Measurements from ENCODE around the gene NFKBIB.

DNA sequence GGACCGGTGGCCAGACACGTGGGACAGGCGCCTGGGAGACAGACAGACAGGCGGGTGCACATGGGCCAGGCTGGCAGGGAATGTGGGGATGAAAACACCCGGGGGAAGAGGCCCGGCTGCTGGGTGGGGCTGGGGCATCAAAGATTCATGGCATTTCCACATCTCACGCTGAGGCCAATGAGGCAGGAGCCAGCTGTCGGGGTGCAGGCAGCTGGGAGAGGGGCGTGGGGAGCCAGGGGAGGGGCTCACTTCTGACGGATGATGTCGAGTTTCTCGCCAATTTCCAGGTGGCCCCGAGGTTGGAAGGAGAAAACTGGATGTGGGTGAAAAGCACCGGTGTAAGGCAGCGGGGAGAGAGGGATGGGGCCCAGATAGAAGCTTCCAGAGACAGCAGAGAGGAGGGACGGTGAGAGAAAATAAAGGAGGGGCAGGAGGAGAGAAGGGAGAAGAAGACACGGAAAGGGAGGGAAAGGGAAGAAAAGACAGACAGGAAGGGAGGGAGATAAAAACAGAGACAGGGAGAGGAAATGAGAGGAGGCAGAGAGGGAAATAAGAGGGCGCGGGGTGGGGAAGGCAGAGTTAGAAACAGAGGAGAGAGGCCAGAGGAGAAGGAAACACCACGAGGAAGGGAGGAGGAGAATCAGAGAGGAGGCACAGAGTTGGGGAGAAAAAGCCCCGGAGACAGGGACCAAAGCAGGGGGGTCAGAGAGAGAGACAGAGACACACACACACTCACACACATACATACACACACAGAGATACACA lies 20.2 kb downstream of the NFKBIB start:
- TF ChIP-seq, protein P1, sequence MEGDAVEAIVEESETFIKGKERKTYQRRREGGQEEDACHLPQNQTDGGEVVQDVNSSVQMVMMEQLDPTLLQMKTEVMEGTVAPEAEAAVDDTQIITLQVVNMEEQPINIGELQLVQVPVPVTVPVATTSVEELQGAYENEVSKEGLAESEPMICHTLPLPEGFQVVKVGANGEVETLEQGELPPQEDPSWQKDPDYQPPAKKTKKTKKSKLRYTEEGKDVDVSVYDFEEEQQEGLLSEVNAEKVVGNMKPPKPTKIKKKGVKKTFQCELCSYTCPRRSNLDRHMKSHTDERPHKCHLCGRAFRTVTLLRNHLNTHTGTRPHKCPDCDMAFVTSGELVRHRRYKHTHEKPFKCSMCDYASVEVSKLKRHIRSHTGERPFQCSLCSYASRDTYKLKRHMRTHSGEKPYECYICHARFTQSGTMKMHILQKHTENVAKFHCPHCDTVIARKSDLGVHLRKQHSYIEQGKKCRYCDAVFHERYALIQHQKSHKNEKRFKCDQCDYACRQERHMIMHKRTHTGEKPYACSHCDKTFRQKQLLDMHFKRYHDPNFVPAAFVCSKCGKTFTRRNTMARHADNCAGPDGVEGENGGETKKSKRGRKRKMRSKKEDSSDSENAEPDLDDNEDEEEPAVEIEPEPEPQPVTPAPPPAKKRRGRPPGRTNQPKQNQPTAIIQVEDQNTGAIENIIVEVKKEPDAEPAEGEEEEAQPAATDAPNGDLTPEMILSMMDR (conservative IDR thresholded peaks at IDR 0.05 in 1 of 2, IDR thresholded peaks at IDR 0.05 in 1 of 2; ENCODE audit: extremely low read depth in 1 of 2, insufficient read depth in 1 of 2, low read depth in 1 of 2, low read length in 2 of 2), result no peak
- TF ChIP-seq EZH2 (IDR thresholded peaks at IDR 0.05; ENCODE audit: borderline replicate concordance, low read length), result no peak
